ENCODE results near the gene PFKFB1.

Gene PFKFB1

DNA sequence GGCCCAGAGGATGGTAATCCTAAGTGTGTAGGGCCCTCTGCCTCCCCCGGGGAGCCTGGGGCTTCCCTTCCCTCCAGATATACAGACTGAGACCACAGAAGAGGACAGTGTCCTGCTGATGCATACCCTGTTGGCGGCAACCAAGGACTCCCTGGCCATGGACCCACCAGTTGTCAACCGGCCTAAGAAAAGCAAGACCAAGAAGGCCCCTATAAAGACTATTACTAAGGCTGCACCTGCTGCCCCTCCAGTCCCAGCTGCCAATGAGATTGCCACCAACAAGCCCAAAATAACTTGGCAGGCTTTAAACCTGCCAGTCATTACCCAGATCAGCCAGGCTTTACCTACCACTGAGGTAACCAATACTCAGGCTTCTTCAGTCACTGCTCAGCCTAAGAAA is 71.4 kb downstream of the PFKFB1 start:
- no peak for DNase-seq (ENCODE audit: low spot score)

DNA sequence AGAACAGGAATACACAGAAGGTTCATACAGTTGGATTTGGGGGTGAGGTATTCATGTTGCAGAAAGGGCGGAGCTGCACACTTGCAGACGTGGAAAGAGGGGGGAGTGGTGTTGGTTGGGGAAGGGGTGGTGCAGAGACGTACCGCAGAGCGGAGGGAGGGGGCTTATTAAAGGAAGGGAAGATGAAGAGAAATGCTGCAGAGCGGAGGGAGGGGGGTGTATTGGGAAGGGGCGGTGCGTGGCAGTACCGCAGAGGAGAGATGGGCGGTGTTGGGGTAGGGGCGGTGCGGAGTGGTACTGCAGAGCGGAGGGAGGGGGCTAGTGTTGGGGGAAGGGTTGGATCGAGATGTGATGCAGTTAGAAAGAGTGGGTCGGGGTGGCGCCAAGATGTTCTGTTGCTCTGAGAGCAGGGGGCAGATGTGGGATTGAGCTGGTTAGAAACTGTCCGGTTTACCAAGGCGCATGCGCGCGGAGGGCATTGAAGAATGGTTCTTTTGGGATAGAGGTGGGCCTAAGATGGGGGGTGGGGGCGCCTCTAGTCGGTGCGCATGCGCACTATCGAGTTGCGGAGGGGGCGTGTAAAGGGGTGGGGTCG is 72.5 kb downstream of the PFKFB1 start:
- peak; percentile 35 for DNase-seq (ENCODE audit: low spot score)

DNA sequence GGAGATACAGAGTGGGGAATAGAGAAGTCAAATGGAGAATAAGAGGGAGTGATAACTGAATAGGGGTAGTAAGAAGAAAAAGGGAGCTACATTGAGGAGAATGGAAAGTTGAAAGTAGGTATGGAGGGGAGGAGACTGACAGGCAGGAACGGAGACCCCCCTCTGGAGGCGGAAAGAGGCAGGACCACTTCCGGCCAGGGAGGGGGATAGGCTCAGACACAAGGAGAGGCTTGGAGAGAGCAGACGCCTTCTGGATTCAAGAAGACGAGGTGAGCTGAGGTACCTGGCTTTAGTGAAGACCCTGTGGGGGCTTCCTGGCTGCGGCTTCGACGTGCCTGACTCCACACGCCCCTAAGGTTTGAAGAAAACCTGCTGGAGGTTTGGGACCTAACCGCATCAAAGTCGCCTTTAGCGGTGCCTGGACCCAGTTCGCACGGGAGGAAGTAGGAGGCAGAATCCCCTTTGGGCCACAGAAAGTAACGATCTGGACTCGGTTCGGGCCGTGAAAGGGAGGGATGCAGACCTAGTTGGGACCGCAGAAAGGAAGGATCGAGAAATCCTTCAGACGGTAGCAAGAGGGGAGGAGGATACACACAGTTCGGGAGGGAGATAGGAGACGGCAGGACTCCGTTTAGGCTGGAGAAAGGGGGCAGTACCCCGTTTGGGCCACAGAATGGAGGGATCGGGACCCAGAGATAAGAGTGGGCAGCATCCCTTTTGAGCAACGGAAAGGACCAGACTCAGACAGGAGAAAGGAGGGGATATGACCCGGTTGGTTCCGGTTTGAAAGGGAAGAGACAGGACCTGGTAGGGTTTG is 73.2 kb downstream of the PFKFB1 start, which contains the start of gene TRO:
TRO (plus strand) TSS at position 215 of the 817 bp plus-strand sequence. CDS start 1,423 bp downstream, outside the sequence.
- DNase-seq (ENCODE audit: low spot score) = no peak

DNA sequence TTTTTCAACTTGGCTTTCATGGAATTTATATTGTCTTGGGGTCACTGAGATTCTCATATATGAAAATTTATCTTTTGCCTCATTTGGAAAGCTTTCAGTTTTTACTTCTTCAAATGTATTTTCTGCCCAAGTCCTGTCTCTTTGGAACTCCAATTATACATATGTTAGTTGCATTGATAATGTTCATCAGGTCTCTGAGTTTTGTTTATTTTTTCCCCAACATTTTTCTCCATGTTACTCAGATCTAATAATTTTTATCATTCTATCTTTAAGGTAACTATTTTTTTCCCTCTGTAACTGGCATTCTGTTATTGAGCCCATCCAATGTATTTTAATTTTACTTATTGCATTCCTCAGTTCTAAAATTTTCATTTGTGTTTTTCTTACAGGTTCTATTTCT is 84.0 kb downstream of the PFKFB1 start:
- DNase-seq (ENCODE audit: low spot score) = no peak

DNA sequence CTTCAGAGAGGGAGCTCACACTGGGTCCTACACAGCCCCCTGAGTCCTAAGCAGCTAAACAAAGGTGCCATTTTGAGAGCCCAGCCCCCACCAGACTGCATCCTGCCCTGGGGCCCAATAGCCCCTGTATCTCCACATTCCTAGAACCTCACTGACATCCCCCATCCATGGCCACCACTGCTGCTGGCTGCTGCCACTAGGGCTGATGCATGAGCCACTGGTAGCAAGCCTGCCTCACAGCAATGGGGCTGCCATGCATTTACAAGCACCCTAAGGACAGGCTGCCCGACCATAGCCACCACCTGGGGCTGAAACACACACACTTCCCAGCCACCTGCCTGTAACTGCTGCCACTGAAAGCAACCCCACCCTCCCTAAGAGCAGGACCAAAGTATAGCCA is 99.8 kb downstream of the PFKFB1 start:
- DNase-seq (ENCODE audit: low spot score) = no peak

DNA sequence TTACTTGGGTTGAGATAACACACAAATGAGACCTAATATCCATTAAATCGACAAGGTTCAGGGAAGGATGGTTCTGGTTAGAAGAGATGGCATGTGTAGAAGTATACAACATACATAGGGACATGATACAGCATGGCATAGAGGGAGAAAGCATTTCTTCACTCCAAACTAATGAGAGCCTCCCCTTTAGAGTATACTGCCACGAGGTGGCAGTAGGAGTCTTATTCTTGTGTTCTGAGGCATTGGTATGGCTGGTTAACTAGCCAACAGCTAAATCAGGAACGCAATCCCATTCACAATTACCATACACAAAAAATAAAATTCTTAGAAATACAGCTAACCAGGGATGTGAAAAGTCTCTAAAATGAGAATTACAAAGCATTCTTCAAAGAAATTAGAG is 102.4 kb downstream of the PFKFB1 start:
- peak; percentile 48 for DNase-seq (ENCODE audit: low spot score)

DNA sequence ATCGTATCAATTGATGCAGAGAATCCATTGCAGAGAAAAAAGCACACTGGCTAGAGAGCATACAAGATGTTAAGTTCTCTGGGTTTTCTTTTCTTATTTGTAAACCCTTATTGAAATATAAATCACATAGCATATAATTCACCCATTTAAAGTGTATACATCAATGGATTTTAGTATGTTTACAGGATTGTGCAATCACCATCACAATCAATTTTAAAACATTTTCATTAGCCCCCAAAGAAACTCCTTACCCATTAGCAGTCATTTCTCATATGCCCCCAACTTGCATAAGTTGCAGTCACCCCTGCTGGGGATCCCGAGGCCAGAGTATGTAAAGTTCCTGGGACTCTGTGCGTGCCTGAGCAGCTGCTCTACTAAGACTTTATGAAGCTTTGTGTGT is 108.2 kb downstream of the PFKFB1 start:
- DNase-seq (ENCODE audit: low spot score) = no peak
